Naive B cell (primary cell): ENCODE measurements around the gene SBK3. TPM values are rescaled to one million over a fixed set of nuclear protein-coding genes. Genes with fewer than 3 reads are reported as not detected.

Experiments
- ATAC-seq, 2 donors: fragments of 150-1000 bp; cut with Tn5 transposase; 2 replicates each; pipeline ENCODE4 v1.10.0; 2021; ENCODE audit warnings: low read depth in 2 of 2, mild to moderate bottlenecking in 2 of 2, moderate library complexity in 2 of 2
- DNase-seq: peaks from one replicate; pipeline ENCODE4 v3.0.0; 2022
- H3K27ac Mint-ChIP-seq, 6 donors: one replicate each; pipeline ENCODE4 v1.8.0; 2020 to 2022; ENCODE audit warnings: mild to moderate bottlenecking in 6 of 6, mixed read lengths in 6 of 6, moderate library complexity in 5 of 6, inconsistent platforms in 2 of 6
- H3K27me3 Mint-ChIP-seq, 3 donors: one replicate each; pipeline ENCODE4 v1.8.0; 2021 to 2022; ENCODE audit warnings: mixed read lengths in 3 of 3, mild to moderate bottlenecking in 1 of 3
- H3K36me3 Mint-ChIP-seq, 2 donors: one replicate each; pipeline ENCODE4 v1.8.0; 2020 to 2022; ENCODE audit warnings: mixed read lengths in 2 of 2, inconsistent platforms in 1 of 2, mild to moderate bottlenecking in 1 of 2
- H3K4me1 Mint-ChIP-seq, 3 donors: one replicate each; pipeline ENCODE4 v1.8.0; 2020 to 2022; ENCODE audit warnings: mixed read lengths in 3 of 3, inconsistent platforms in 1 of 3, mild to moderate bottlenecking in 1 of 3, moderate library complexity in 1 of 3
- H3K4me3 Mint-ChIP-seq, 8 donors: one replicate each; pipeline ENCODE4 v1.8.0; 2020 to 2022; ENCODE audit warnings: mild to moderate bottlenecking in 8 of 8, mixed read lengths in 8 of 8, moderate library complexity in 8 of 8, inconsistent platforms in 2 of 8
- H3K9me3 Mint-ChIP-seq, 7 donors: one replicate each; pipeline ENCODE4 v1.8.0; 2020 to 2022; ENCODE audit warnings: mixed read lengths in 7 of 7, mild to moderate bottlenecking in 5 of 7, inconsistent platforms in 2 of 7, moderate library complexity in 1 of 7
- polyA plus RNA-seq, 6 donors: library from polyadenylated mRNA; unstranded; fragments of 300-500 nt; fragmentation: Illumina TruSeq; gene quantifications; one replicate each; pipeline ENCODE4 v1.2.3, GENCODE V29; 2021; ENCODE audit warnings: low read depth in 6 of 6

The SBK3 gene
- polyA plus RNA-seq, 6 donors from 2014 or later: not detected

- Mint-ChIP-seq H3K4me3 (no peak overlapping the region), H3K9me3 (peaks cover 0 to 5% (median 0%) of the 10 kb centered on the region in 7 donors), H3K4me1 (peaks cover 0 to 9% (median 2%) of the 10 kb centered on the region in 3 donors), H3K27me3 (peaks cover 15 to 55% (median 53%) of the 10 kb centered on the region in 3 donors), H3K36me3 (peaks cover 0 to 21% of the 10 kb centered on the region in 2 donors), H3K27ac (no peak overlapping the region)
- no peak for ATAC-seq
- DNase-seq: no peak
Observed at GRCh38 chr19:55544014-55544413, 1.3 kb downstream of the SBK3 start.

GRCh38 chr19:55543567-55543966, 1.8 kb downstream of the SBK3 start:
- no peak overlapping the region for H3K4me3 Mint-ChIP-seq
- peaks cover 0 to 5% (median 0%) of the 10 kb centered on the region in 7 donors for H3K9me3 Mint-ChIP-seq
- DNase-seq (no peak), ATAC-seq (no peak)
- peaks cover 0 to 21% of the 10 kb centered on the region in 2 donors for H3K36me3 Mint-ChIP-seq
- no peak overlapping the region for H3K27ac Mint-ChIP-seq
- peaks cover 15 to 55% (median 53%) of the 10 kb centered on the region in 3 donors for H3K27me3 Mint-ChIP-seq
- H3K4me1 Mint-ChIP-seq: peaks cover 0 to 9% (median 2%) of the 10 kb centered on the region in 3 donors

GRCh38 chr19:55542292-55542855, 3.0 kb downstream of the SBK3 start:
- H3K27me3 Mint-ChIP-seq: peaks cover 11 to 44% (median 44%) of the 10 kb centered on the region in 3 donors
- no peak for ATAC-seq
- H3K36me3 Mint-ChIP-seq: peaks cover 0 to 21% of the 10 kb centered on the region in 2 donors
- no peak overlapping the region for H3K4me3 Mint-ChIP-seq
- peaks cover 0 to 7% (median 2%) of the 10 kb centered on the region in 3 donors for H3K4me1 Mint-ChIP-seq
- peaks cover 0 to 5% (median 0%) of the 10 kb centered on the region in 7 donors for H3K9me3 Mint-ChIP-seq
- DNase-seq: no peak
- H3K27ac Mint-ChIP-seq: no peak overlapping the region

- DNase-seq (no peak), ATAC-seq (no peak)
- H3K9me3 Mint-ChIP-seq: peaks cover 0 to 5% (median 0%) of the 10 kb centered on the region in 7 donors
- peaks cover 0 to 19% of the 10 kb centered on the region in 2 donors for H3K36me3 Mint-ChIP-seq
- no peak overlapping the region for H3K27ac Mint-ChIP-seq
- H3K4me1 Mint-ChIP-seq: peaks cover 0 to 5% (median 2%) of the 10 kb centered on the region in 3 donors
- no peak overlapping the region for H3K4me3 Mint-ChIP-seq
- peaks cover 11 to 37% (median 37%) of the 10 kb centered on the region in 3 donors for H3K27me3 Mint-ChIP-seq
Observed at GRCh38 chr19:55541091-55541490, 4.3 kb downstream of the SBK3 start.

GRCh38 chr19:55540619-55541018, 4.7 kb downstream of the SBK3 start:
- Mint-ChIP-seq H3K4me1 (peaks cover 0 to 2% (median under 1%) of the 10 kb centered on the region in 3 donors), H3K36me3 (peaks cover 0 to 14% of the 10 kb centered on the region in 2 donors), H3K27ac (no peak overlapping the region), H3K27me3 (peaks cover 11 to 32% (median 32%) of the 10 kb centered on the region in 3 donors), H3K4me3 (no peak overlapping the region), H3K9me3 (peaks cover 0 to 5% (median 0%) of the 10 kb centered on the region in 7 donors)
- ATAC-seq (no peak), DNase-seq (no peak)

GRCh38 chr19:55539090-55539984, 6.0 kb downstream of the SBK3 start:
- DNase-seq: no peak
- H3K36me3 Mint-ChIP-seq: peaks cover 0 to 8% of the 10 kb centered on the region in 2 donors
- H3K4me3 Mint-ChIP-seq: no peak overlapping the region
- no peaks in the 10 kb centered on the region for H3K4me1 Mint-ChIP-seq
- H3K27ac Mint-ChIP-seq: no peak overlapping the region
- H3K9me3 Mint-ChIP-seq: peaks cover 0 to 5% (median 0%) of the 10 kb centered on the region in 7 donors
- no peak for ATAC-seq
- H3K27me3 Mint-ChIP-seq: peaks cover 11 to 25% (median 24%) of the 10 kb centered on the region in 3 donors

- ATAC-seq (no peak), DNase-seq (no peak)
- peaks cover 0 to under 1% (median 0%) of the 10 kb centered on the region in 7 donors for H3K9me3 Mint-ChIP-seq
- H3K4me1 Mint-ChIP-seq: no peaks in the 10 kb centered on the region
- H3K4me3 Mint-ChIP-seq: no peak overlapping the region
- peaks cover 0 to 2% of the 10 kb centered on the region in 2 donors for H3K36me3 Mint-ChIP-seq
- peaks cover 6 to 21% (median 19%) of the 10 kb centered on the region in 3 donors for H3K27me3 Mint-ChIP-seq
- no peak overlapping the region for H3K27ac Mint-ChIP-seq
Observed at GRCh38 chr19:55538132-55538531, 7.2 kb downstream of the SBK3 start.

- no peak overlapping the region for H3K4me3 Mint-ChIP-seq
- no peak overlapping the region for H3K27ac Mint-ChIP-seq
- ATAC-seq (no peak), DNase-seq (no peak)
- no peaks in the 10 kb centered on the region for H3K9me3 Mint-ChIP-seq
- H3K4me1 Mint-ChIP-seq: no peaks in the 10 kb centered on the region
- no peaks in the 10 kb centered on the region for H3K36me3 Mint-ChIP-seq
- H3K27me3 Mint-ChIP-seq: peaks cover 6 to 21% (median 16%) of the 10 kb centered on the region in 3 donors
Observed at GRCh38 chr19:55537741-55538111, 7.6 kb downstream of the SBK3 start.

GRCh38 chr19:55536951-55537740, 8.2 kb downstream of the SBK3 start, which contains the start of gene SBK2:
SBK2 (minus strand) TSS chr19:55537133; CDS start chr19:55536294, 839 bp downstream.
- Mint-ChIP-seq H3K9me3 (no peaks in the 10 kb centered on the region), H3K27ac (no peak within 1 kb of the TSS), H3K36me3 (no peaks in the 10 kb centered on the region), H3K27me3 (peaks cover 6 to 16% (median 13%) of the 10 kb centered on the region in 3 donors), H3K4me1 (no peaks in the 10 kb centered on the region), H3K4me3 (no peak within 1 kb of the TSS)
- DNase-seq: no peak
- no peak for ATAC-seq

- H3K36me3 Mint-ChIP-seq: no peaks in the 10 kb centered on the region
- ATAC-seq (no peak), DNase-seq (no peak)
- peaks cover 0 to 9% (median 5%) of the 10 kb centered on the region in 3 donors for H3K27me3 Mint-ChIP-seq
- no peak overlapping the region for H3K27ac Mint-ChIP-seq
- no peaks in the 10 kb centered on the region for H3K9me3 Mint-ChIP-seq
- no peak overlapping the region for H3K4me3 Mint-ChIP-seq
- H3K4me1 Mint-ChIP-seq: no peaks in the 10 kb centered on the region
Observed at GRCh38 chr19:55536366-55536765, 9.0 kb downstream of the SBK3 start.

- H3K4me1 Mint-ChIP-seq: no peaks in the 10 kb centered on the region
- peaks cover 0 to 9% (median 5%) of the 10 kb centered on the region in 3 donors for H3K27me3 Mint-ChIP-seq
- H3K27ac Mint-ChIP-seq: no peak overlapping the region
- H3K36me3 Mint-ChIP-seq: no peaks in the 10 kb centered on the region
- no peaks in the 10 kb centered on the region for H3K9me3 Mint-ChIP-seq
- ATAC-seq (no peak), DNase-seq (no peak)
- no peak overlapping the region for H3K4me3 Mint-ChIP-seq
Observed at GRCh38 chr19:55535965-55536350, 9.4 kb downstream of the SBK3 start.

- Mint-ChIP-seq H3K27ac (no peak overlapping the region), H3K36me3 (no peaks in the 10 kb centered on the region), H3K27me3 (peaks cover 0 to 9% (median 5%) of the 10 kb centered on the region in 3 donors), H3K9me3 (no peaks in the 10 kb centered on the region), H3K4me3 (no peak overlapping the region), H3K4me1 (no peaks in the 10 kb centered on the region)
- ATAC-seq (no peak), DNase-seq (no peak)
Observed at GRCh38 chr19:55535173-55535964, 10.0 kb downstream of the SBK3 start.
